ENCODE measurements around the gene SYNPO2.

SYNPO2 gene

GRCh38 chr4:119070301-119070700, 181.6 kb downstream of the SYNPO2 start:
- H3K9ac ChIP-seq (ENCODE audit: low read length): no peak overlapping the region
- no peak overlapping the region for H3K27ac ChIP-seq (ENCODE audit: low read depth, low read length)
- no peaks in the 10 kb centered on the region for H3K36me3 ChIP-seq (ENCODE audit: control insufficient read depth, insufficient read depth, low read length)
- peaks cover 3% of the 10 kb centered on the region for H3K4me1 ChIP-seq (ENCODE audit: control insufficient read depth, insufficient read depth, low read length)
- H3K4me3 ChIP-seq (ENCODE audit: low read length): no peak overlapping the region
- no peaks in the 10 kb centered on the region for H3K27me3 ChIP-seq (ENCODE audit: control insufficient read depth, insufficient read depth, low read length)

DNA sequence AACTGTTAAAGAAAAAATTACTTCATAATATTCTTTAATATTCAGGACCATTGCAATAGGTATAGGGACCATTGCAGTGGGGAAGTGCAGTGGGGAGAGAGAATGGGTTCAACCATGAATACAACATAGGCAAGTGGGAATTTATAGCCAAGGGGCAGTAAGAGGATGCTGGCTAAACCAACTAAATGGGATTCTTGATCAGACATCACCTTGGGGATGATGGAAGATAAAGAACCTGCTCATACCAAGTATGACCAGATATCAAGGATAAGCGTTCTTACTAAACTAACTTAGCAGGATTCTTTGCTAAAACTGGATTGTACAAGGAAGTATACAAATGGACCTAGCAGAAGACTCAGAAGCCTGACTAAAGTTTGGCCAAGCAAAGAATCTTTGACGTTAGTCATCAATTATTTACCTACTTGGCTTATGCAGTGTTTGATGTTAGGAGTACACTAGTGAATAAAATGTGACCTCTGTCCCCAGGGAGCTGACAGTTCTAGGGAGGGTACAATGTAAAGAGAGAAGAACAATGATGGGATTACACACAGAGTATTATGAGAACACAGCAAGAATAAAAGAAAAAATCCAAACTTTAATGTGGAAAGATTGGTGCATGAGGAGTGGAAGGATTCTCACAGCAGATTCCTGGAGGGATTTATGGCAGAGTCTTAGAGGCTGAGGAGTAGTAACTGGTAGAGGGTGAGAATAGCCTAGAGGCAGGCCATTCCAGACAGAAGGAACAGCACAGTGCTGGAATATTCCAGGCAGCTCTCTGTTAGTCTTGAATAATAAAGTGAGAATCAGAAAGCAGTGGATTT, 192.3 kb downstream of the SYNPO2 start:
- Histone ChIP-seq H3K36me3 (ENCODE audit: control insufficient read depth, insufficient read depth, low read length) (no peaks in the 10 kb centered on the region), H3K4me1 (ENCODE audit: control insufficient read depth, insufficient read depth, low read length) (no peaks in the 10 kb centered on the region), H3K27ac (ENCODE audit: low read depth, low read length) (no peak overlapping the region), H3K27me3 (ENCODE audit: control insufficient read depth, insufficient read depth, low read length) (no peaks in the 10 kb centered on the region), H3K9ac (ENCODE audit: low read length) (no peak overlapping the region), H3K4me3 (ENCODE audit: low read length) (no peak overlapping the region)

- H3K9ac ChIP-seq (ENCODE audit: low read length): no peak overlapping the region
- no peaks in the 10 kb centered on the region for H3K4me1 ChIP-seq (ENCODE audit: control insufficient read depth, insufficient read depth, low read length)
- H3K4me3 ChIP-seq (ENCODE audit: low read length): no peak overlapping the region
- H3K27me3 ChIP-seq (ENCODE audit: control insufficient read depth, insufficient read depth, low read length): no peaks in the 10 kb centered on the region
- no peaks in the 10 kb centered on the region for H3K36me3 ChIP-seq (ENCODE audit: control insufficient read depth, insufficient read depth, low read length)
- H3K27ac ChIP-seq (ENCODE audit: low read depth, low read length): no peak overlapping the region
These were observed 192.8 kb downstream of the SYNPO2 start for GRCh38 chr4:119081542-119081859.

GRCh38 chr4:119081943-119082342, 193.3 kb downstream of the SYNPO2 start:
- Histone ChIP-seq H3K36me3 (ENCODE audit: control insufficient read depth, insufficient read depth, low read length) (no peaks in the 10 kb centered on the region), H3K27me3 (ENCODE audit: control insufficient read depth, insufficient read depth, low read length) (no peaks in the 10 kb centered on the region), H3K9ac (ENCODE audit: low read length) (no peak overlapping the region), H3K4me1 (ENCODE audit: control insufficient read depth, insufficient read depth, low read length) (no peaks in the 10 kb centered on the region), H3K27ac (ENCODE audit: low read depth, low read length) (no peak overlapping the region), H3K4me3 (ENCODE audit: low read length) (no peak overlapping the region)

GRCh38 chr4:119082661-119083060, 194.0 kb downstream of the SYNPO2 start:
- no peak overlapping the region for H3K9ac ChIP-seq (ENCODE audit: low read length)
- no peaks in the 10 kb centered on the region for H3K27me3 ChIP-seq (ENCODE audit: control insufficient read depth, insufficient read depth, low read length)
- no peaks in the 10 kb centered on the region for H3K36me3 ChIP-seq (ENCODE audit: control insufficient read depth, insufficient read depth, low read length)
- no peak overlapping the region for H3K4me3 ChIP-seq (ENCODE audit: low read length)
- H3K4me1 ChIP-seq (ENCODE audit: control insufficient read depth, insufficient read depth, low read length): no peaks in the 10 kb centered on the region
- H3K27ac ChIP-seq (ENCODE audit: low read depth, low read length): no peak overlapping the region

- Histone ChIP-seq H3K27ac (ENCODE audit: low read depth, low read length) (no peak overlapping the region), H3K4me1 (ENCODE audit: control insufficient read depth, insufficient read depth, low read length) (no peaks in the 10 kb centered on the region), H3K27me3 (ENCODE audit: control insufficient read depth, insufficient read depth, low read length) (no peaks in the 10 kb centered on the region), H3K4me3 (ENCODE audit: low read length) (no peak overlapping the region), H3K36me3 (ENCODE audit: control insufficient read depth, insufficient read depth, low read length) (no peaks in the 10 kb centered on the region), H3K9ac (ENCODE audit: low read length) (no peak overlapping the region)
These were observed 195.9 kb downstream of the SYNPO2 start for GRCh38 chr4:119084513-119084912.

DNA sequence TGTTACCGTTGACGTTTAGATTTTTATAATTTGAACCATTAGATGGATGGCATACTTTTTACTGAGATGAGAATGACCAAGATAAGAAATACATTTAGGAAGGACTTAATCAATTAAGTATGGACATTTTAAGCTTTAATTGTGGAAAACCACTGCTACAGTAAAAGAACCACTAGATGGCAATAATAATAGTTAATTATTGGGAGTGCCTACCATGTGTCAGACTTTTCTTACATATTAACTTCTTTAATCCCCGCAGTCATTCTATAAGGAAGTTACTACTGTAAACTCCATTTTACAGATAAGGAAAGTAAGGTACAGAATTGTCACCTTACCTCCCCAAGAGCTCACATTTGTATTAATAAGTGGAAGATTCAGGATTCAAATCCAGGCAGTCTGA, 198.5 kb downstream of the SYNPO2 start:
- H3K9ac ChIP-seq (ENCODE audit: low read length): no peak overlapping the region
- H3K4me3 ChIP-seq (ENCODE audit: low read length): no peak overlapping the region
- H3K36me3 ChIP-seq (ENCODE audit: control insufficient read depth, insufficient read depth, low read length): no peaks in the 10 kb centered on the region
- H3K4me1 ChIP-seq (ENCODE audit: control insufficient read depth, insufficient read depth, low read length): no peaks in the 10 kb centered on the region
- H3K27me3 ChIP-seq (ENCODE audit: control insufficient read depth, insufficient read depth, low read length): no peaks in the 10 kb centered on the region
- no peak overlapping the region for H3K27ac ChIP-seq (ENCODE audit: low read depth, low read length)

DNA sequence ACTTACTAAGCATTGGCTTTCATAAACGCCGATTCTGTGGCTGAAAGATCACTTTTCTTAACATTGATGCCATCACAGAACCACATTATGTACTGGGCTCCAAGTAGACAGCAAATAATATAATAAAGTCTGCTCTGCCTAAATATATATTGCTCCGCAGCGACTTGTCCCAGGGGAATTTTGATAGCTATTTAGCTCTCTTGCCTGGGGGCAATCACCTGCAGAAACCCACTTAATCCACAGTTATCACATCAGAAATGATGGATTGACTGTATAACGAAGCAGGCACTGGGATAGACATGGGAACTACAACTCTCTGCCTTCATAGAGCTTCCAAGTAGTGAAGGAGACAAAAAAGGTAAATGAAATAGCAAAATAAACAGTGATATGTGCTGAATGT, 199.0 kb downstream of the SYNPO2 start:
- Histone ChIP-seq H3K27ac (ENCODE audit: low read depth, low read length) (no peak overlapping the region), H3K27me3 (ENCODE audit: control insufficient read depth, insufficient read depth, low read length) (no peaks in the 10 kb centered on the region), H3K4me1 (ENCODE audit: control insufficient read depth, insufficient read depth, low read length) (no peaks in the 10 kb centered on the region), H3K36me3 (ENCODE audit: control insufficient read depth, insufficient read depth, low read length) (no peaks in the 10 kb centered on the region), H3K9ac (ENCODE audit: low read length) (no peak overlapping the region), H3K4me3 (ENCODE audit: low read length) (no peak overlapping the region)

DNA sequence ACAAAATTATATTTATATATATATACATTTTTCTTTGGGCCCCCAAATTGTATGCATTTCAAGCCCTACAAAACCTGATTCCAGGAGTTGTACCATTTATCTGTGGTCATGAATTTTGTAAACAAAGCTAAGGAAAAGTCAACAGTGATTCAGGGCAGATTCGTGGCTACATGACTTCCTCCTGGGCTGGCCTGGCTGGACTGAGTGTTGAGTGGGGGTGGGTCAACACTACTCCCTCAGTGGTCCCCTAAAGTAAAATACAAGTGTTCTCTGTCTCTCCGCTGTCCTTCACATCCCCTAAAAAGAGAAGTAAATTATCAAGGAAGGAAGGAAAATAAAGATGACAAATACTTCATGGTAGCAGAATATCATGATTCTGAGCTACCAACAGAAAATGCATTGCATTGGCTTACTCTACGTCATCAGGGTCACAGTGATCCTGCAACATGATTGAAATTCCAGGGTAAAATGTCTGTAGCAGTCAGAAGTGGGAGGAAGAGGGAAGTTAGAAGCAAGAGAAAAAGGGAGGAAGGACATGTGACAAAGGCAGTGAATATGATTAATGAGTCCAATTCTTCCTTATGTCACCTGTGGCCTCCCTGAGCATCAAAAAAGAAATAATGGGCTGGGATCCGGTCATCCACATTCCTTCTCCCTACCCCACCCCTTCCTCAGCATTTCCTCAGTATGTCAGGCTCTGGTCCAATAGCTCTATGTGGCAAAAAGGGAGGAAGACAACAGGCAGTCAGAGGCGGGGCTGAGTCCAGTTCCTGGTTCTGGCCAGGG, 204.6 kb downstream of the SYNPO2 start:
- no peak overlapping the region for H3K4me3 ChIP-seq (ENCODE audit: low read length)

DNA sequence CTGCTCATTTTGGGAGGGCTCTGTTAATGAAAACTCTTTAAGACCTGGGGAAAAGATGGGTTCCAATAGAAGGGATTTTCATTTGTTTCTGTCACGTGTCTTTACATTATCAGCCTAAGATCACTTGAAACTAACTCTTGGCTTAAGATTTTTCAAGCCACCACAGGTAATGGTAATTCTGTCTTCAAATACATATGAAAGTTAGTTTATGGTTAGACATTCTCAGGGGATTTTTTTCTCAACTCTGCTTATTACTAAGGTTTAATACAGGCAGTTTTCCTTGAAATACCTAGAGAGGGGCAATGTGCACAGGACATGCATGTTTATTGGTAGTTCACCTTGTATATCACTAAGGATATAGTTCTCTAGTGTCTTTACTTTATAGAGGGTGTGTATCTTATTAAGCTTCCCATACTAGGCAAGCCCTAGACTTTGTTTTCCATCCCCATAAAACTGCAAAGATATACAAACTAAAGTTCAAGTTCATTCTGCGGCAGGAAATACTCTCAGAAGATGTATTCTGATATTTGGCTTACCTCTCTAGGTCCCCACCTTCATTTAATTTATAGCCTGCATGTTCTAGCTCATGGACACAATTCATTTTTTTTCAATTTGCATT, 208.7 kb downstream of the SYNPO2 start:
- Histone ChIP-seq H3K4me1 (ENCODE audit: control insufficient read depth, insufficient read depth, low read length) (no peaks in the 10 kb centered on the region), H3K9ac (ENCODE audit: low read length) (no peak overlapping the region), H3K27ac (ENCODE audit: low read depth, low read length) (no peak overlapping the region)

More for the DNA sequence above, 204.6 kb downstream of the SYNPO2 start:
- Histone ChIP-seq H3K9ac (ENCODE audit: low read length) (no peak overlapping the region), H3K27ac (ENCODE audit: low read depth, low read length) (no peak overlapping the region), H3K36me3 (ENCODE audit: control insufficient read depth, insufficient read depth, low read length) (no peaks in the 10 kb centered on the region), H3K4me1 (ENCODE audit: control insufficient read depth, insufficient read depth, low read length) (no peaks in the 10 kb centered on the region), H3K27me3 (ENCODE audit: control insufficient read depth, insufficient read depth, low read length) (no peaks in the 10 kb centered on the region)

GRCh38 chr4:119098306-119098705, 209.7 kb downstream of the SYNPO2 start:
- H3K27me3 ChIP-seq (ENCODE audit: control insufficient read depth, insufficient read depth, low read length): no peaks in the 10 kb centered on the region
- H3K4me1 ChIP-seq (ENCODE audit: control insufficient read depth, insufficient read depth, low read length): no peaks in the 10 kb centered on the region
- no peak overlapping the region for H3K27ac ChIP-seq (ENCODE audit: low read depth, low read length)
- H3K4me3 ChIP-seq (ENCODE audit: low read length): no peak overlapping the region
- H3K36me3 ChIP-seq (ENCODE audit: control insufficient read depth, insufficient read depth, low read length): no peaks in the 10 kb centered on the region
- no peak overlapping the region for H3K9ac ChIP-seq (ENCODE audit: low read length)

More for the DNA sequence above, 208.7 kb downstream of the SYNPO2 start:
- Histone ChIP-seq H3K4me3 (ENCODE audit: low read length) (no peak overlapping the region), H3K27me3 (ENCODE audit: control insufficient read depth, insufficient read depth, low read length) (no peaks in the 10 kb centered on the region), H3K36me3 (ENCODE audit: control insufficient read depth, insufficient read depth, low read length) (no peaks in the 10 kb centered on the region)

DNA sequence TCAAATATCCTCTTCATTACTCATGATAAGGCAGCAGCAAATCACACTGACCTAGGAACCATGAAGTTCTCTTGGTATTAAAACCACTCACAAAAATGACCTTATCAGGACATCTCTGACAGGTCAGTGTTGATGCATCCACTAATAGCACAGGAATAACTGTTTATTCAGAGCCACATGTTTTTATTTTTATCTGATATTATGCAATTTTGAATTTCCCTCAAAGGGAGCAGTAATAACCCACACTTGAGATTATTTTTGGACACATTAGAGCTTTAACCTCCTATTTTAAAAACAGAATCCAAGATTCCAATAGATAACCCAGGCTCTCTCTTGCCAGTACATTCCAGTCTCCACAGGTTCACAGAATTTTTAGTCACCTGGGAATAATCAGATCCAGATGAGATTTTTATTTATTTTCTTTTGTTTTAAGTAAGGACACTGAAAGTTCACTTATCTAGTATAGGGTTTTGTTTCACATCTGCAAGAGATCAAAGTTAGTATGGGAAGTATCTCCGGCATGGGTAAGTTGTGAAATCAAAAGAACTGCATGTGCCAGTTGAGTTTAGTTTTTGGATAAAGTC, 210.7 kb downstream of the SYNPO2 start:
- Histone ChIP-seq H3K4me3 (ENCODE audit: low read length) (no peak overlapping the region), H3K9ac (ENCODE audit: low read length) (no peak overlapping the region), H3K27me3 (ENCODE audit: control insufficient read depth, insufficient read depth, low read length) (no peaks in the 10 kb centered on the region), H3K27ac (ENCODE audit: low read depth, low read length) (no peak overlapping the region), H3K4me1 (ENCODE audit: control insufficient read depth, insufficient read depth, low read length) (peaks cover 2% of the 10 kb centered on the region), H3K36me3 (ENCODE audit: control insufficient read depth, insufficient read depth, low read length) (no peaks in the 10 kb centered on the region)
